Measurements from ENCODE around the gene RCAN1.

RCAN1 gene

DNA sequence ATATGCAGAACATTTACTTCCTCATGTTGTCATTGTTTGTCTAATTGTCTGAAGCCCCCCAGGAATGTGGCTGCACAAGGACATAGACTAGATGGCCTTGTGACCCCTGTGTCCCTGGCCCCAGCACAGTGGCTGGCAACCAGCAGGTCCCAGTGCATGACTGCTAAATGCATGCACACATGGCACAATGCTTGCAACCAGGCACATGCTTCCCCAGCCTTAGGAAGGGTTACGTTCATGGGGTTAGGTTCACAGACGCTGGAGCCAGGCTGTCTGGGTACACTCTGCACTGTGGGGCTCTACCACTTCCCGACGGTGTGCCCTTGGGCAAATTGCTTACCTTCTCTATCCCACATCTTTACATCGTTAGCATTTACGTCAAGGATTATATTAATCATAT lies 32.6 kb upstream of the RCAN1 start:
- no peak for TF ChIP-seq CTCF (IDR thresholded peaks at IDR 0.05; ENCODE audit: low read depth, low read length)
- no peak overlapping the region for H3K4me3 ChIP-seq (ENCODE audit: low read depth, low read length)

- no peak for TF ChIP-seq CTCF (IDR thresholded peaks at IDR 0.05; ENCODE audit: low read depth, low read length)
- H3K4me3 ChIP-seq (ENCODE audit: low read depth, low read length), result no peak overlapping the region
Observed at GRCh38 chr21:34644825-34645224, 29.9 kb upstream of the RCAN1 start.

DNA sequence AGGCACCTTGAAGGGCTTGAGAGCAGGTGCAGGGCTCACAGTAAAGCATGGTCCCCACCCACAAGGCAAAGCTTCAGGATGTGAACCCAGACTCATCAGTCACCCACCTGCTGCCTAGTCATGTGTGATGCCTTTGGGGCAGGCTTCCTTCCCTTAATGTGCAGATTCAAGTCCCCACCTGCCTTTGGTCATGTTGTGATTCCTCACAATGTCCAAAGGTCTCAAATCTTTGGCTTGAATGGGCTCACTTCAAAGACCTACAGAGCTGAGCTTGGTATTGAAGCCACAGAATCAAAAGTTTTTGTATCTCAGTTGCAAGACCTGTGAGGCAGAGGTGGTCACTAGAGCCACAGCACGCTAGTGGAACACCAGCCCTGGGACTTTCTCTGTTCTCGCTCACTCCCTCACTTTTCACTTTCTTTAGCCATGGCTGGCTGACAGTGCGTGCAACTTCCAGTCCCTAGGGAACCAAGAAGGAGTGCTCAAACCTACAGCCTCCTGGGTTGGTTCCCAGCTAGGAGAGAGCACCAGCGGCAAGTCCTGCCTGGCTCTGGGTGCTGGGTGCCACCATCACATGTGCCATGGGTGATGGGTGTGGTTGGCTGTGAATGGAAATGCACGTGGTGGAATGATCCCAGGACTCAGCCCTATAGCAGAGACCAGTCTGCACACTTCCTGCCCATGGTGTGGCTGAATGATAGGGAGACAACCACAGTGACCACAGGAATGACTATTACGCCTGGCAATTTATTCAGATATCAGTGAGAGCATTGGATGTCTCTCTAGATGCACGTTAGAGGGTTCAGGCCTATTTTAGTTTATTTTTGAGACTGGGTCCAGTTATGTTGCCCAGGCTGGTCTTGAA lies 27.5 kb upstream of the RCAN1 start:
- no peak overlapping the region for H3K4me3 ChIP-seq (ENCODE audit: low read depth, low read length)
- TF ChIP-seq CTCF (IDR thresholded peaks at IDR 0.05; ENCODE audit: low read depth, low read length), result no peak

- H3K4me3 ChIP-seq (ENCODE audit: low read depth, low read length), result no peak overlapping the region; the same call in 1 of the 2 replicates
- no peak for TF ChIP-seq CTCF (IDR thresholded peaks at IDR 0.05; ENCODE audit: low read depth, low read length)
Observed at GRCh38 chr21:34640858-34641257, 25.9 kb upstream of the RCAN1 start.

DNA sequence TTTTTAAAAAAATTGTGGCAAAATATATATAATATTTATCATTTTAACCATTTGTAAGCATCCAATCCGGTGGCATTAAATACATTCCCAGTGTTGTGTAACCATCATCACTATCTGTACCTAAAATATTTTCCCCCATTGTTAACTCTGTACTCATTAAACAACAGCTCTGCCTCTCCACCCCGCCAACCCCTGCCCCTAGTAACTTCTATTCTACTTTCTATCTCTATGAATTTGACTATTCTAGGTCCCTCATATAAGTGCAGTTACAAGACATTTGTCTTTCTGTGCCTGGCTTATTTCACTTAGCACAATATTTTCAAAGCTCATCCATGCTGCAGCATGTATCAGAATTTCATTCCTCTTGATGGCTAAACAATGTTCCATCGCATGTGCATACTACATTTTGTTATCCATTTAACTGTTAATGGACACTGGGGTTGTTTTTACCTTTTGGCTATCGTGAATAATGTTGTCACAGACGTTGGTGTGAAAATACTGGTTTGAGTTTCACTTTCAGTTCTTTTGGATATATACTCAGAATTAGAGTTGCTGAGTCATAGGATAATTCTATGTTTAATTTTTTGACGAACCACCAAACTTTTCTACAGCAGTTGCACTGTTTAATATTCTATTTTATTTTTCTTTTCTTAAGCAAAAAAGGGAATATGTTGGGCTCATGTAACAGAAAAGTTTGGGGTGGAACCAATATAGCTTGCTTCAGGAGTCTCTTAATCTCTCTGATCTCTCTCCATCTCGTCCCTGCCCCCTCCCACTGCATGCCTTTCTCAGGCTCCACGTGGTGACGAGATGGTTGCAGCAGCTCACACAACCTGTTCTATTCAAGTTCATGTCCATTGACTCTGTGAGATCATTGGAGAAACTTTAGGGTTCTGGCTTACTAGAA lies 25.2 kb upstream of the RCAN1 start:
- TF ChIP-seq CTCF (IDR thresholded peaks at IDR 0.05; ENCODE audit: low read depth, low read length), result no peak

GRCh38 chr21:34639250-34639649 lies 24.3 kb upstream of the RCAN1 start:
- TF ChIP-seq CTCF (IDR thresholded peaks at IDR 0.05; ENCODE audit: low read depth, low read length), result no peak
- no peak overlapping the region for H3K4me3 ChIP-seq (ENCODE audit: low read depth, low read length)

More for the DNA sequence above, 25.2 kb upstream of the RCAN1 start:
- peak overlapping the region; percentile 33; the same call in 1 of the 2 replicates for H3K4me3 ChIP-seq (ENCODE audit: low read depth, low read length)
